ENCODE measurements around the gene MMP19. TPM values are rescaled to one million over a fixed set of nuclear protein-coding genes. Genes with fewer than 3 reads are reported as not detected.
A peak's percentile ranks its signal among the peaks of the same experiment; 100 is the strongest.

Gene MMP19
- total and polyA plus RNA-seq, 2 of the 4 experiments (the other 2 are of a cell fraction), result 9.9 to 34.7 TPM

- H4K91ac ChIP-seq (ENCODE audit: insufficient read depth, low read depth, low read length), result peak overlapping the region; percentile 53
- ChIA-PET POLR2A (ENCODE audit: unreplicated experiment) (interaction anchor here (0.5 to 2.9 kb wide), 5 partner anchors 13 to 170 kb away, joined by 3 to 19 read pairs (median 6); partner anchors contain the start of genes ORMDL2, PYM1 and SARNP), CTCF (interaction anchor here (0.6 to 1.6 kb wide), 3 partner anchors 36 to 110 kb away, joined by 3 to 5 read pairs (median 3); partner anchors contain the start of gene DGKA)
- 0 out of 3 replicates have a peak overlapping the region, but pooled peaks have one; percentile 15 for H2BK15ac ChIP-seq (ENCODE audit: low read depth, low read length)
- peaks cover 14% of the 10 kb centered on the region; the same call in 1 of the 2 replicates for H3K9me1 ChIP-seq (ENCODE audit: insufficient read depth, low read length)
- no peak for DNase-seq
- WGBS, 2 experiments (ENCODE audit: extremely low coverage in 2 of 2, insufficient read length in 1 of 2), result 1% methylated on average over 17 of the region's 37 CpGs; no CpG with 5 or more reads in 1 of the 2 experiments
- peak overlapping the region; percentile 66 for H3K27ac ChIP-seq (ENCODE audit: insufficient read depth, low read length)
- H3K56ac ChIP-seq (ENCODE audit: extremely low read depth, insufficient read depth, low read length), result peak overlapping the region; percentile 73; the same call in 1 of the 2 replicates
- TSS peak; percentile 43 for BruUV-seq (replicated peaks)
- no peaks in the 10 kb centered on the region for H3K9me3 ChIP-seq (ENCODE audit: control insufficient read depth, insufficient read depth, low read length)
- peak overlapping the region; percentile 47 for H4K5ac ChIP-seq (ENCODE audit: low read depth, low read length)
- H3K36me3 ChIP-seq (ENCODE audit: control insufficient read depth, insufficient read depth, low read length), result peaks cover 12% of the 10 kb centered on the region
- H3K4me3 ChIP-seq (ENCODE audit: insufficient read depth, low read depth, low read length), result peak overlapping the region; percentile 78
- H2AK9ac ChIP-seq (replicated peaks; ENCODE audit: low read depth, low read length, poor library complexity), result peak overlapping the region; percentile 95
- peak overlapping the region; percentile 89 for H2AK5ac ChIP-seq (ENCODE audit: low read depth, low read length)
- H3K14ac ChIP-seq (replicated peaks; ENCODE audit: low read depth, low read length), result peak overlapping the region; percentile 85
- peak overlapping the region; percentile 70 to 96 for H4K8ac ChIP-seq (ENCODE audit: low read depth in 2 of 2, low read length in 2 of 2)
- TF ChIP-seq FOS (IDR thresholded peaks at IDR 0.05; ENCODE audit: low read depth, low read length), result no peak
- TF ChIP-seq CTCF (conservative IDR thresholded peaks at IDR 0.05; ENCODE audit: low read depth, low read length), result 0 out of 2 replicates have a peak, but pooled peaks have one; percentile 3
- TF ChIP-seq POLR2A (IDR thresholded peaks at IDR 0.05; ENCODE audit: low read depth, low read length), result 0 out of 2 replicates have a peak, but pooled peaks have one; percentile 8
- no peak for TF ChIP-seq RCOR1 (IDR thresholded peaks at IDR 0.05; ENCODE audit: insufficient replicate concordance, low read length)
- no peaks in the 10 kb centered on the region for H4K20me1 ChIP-seq (ENCODE audit: insufficient read depth, low read length)
- intact Hi-C loops (cut with micrococcal nuclease), result no loop called here
- peak overlapping the region; percentile 82 for H3K9ac ChIP-seq (ENCODE audit: low read depth, low read length)
- H3K4me1 ChIP-seq (ENCODE audit: control insufficient read depth, insufficient read depth, low read length), result peaks cover 14% of the 10 kb centered on the region; the same call in 1 of the 2 replicates
- peak; percentile 28 for ATAC-seq (ENCODE audit: low read depth)
- peaks cover 25 to 67% of the 10 kb centered on the region in 2 experiments for H3K79me1 ChIP-seq (ENCODE audit: low read depth in 1 of 2, low read length in 2 of 2)
- H3K4me2 ChIP-seq (ENCODE audit: low read depth, low read length), result peak overlapping the region; percentile 82
- H2BK5ac ChIP-seq (ENCODE audit: low read depth, low read length, poor library complexity, severe bottlenecking), result peak overlapping the region; percentile 41
- H3K18ac ChIP-seq (ENCODE audit: low read depth, low read length), result peak overlapping the region; percentile 19; the same call in 1 of the 2 replicates
- in situ Hi-C loops (cut with MboI; ENCODE audit: low sequenced_read_pairs), result loop anchor here (10.0 kb wide), 1 partner anchor 95 kb away; the partner anchor contains the start of gene PYM1
- H3K23ac ChIP-seq (ENCODE audit: low read depth, low read length), result peak overlapping the region; percentile 51
- no peaks in the 10 kb centered on the region for H3K27me3 ChIP-seq (ENCODE audit: control insufficient read depth, insufficient read depth, low read length)
- peak overlapping the region; percentile 81 for H2BK120ac ChIP-seq (ENCODE audit: low read depth, low read length)
- H2AFZ ChIP-seq (replicated peaks; ENCODE audit: low read length, poor library complexity), result peak overlapping the region; percentile 90
- peak overlapping the region; percentile 66 for H3K4ac ChIP-seq (ENCODE audit: low read depth, low read length)
- 0 out of 2 replicates have a peak overlapping the region, but pooled peaks have one; percentile 6 for H2BK20ac ChIP-seq (ENCODE audit: low read depth, low read length)
- dilution Hi-C loops (cut with HindIII; ENCODE audit: low sequenced_read_pairs, unreplicated experiment), result no loop called here
Measured at GRCh38 chr12:55829967-55830600, 12.7 kb downstream of the MMP19 start.
